ENCODE measurements around the gene BIN1.
"Not testable (repeated sequence)": the region's sequence is repeated elsewhere in the genome, so short reads cannot be mapped to it uniquely, and the experiment has no call there.

- TF ChIP-seq EZH2 (IDR thresholded peaks at IDR 0.05; ENCODE audit: low read depth); CTCF (conservative IDR thresholded peaks at IDR 0.05): not testable (repeated sequence)
Measured at GRCh38 chr2:127028745-127029144, 78.2 kb downstream of the BIN1 start.

Measured in PC-9 (cell line).